Esophagus muscularis mucosa (tissue), 3 donors: ENCODE data around the gene SLC26A9.

Experiments used
- CTCF ChIP-seq, 3 experiments: fragments of 200-600 bp in 2 of 3; fragments of 450-650 bp in 1 of 3; sonication (generic) in 2 of 3; IDR thresholded peaks; one replicate each; pipeline ENCODE4 v1.5.1; 2017 to 2019; ENCODE audit warnings: antibody characterized with exemption in 3 of 3, mild to moderate bottlenecking in 2 of 3, moderate library complexity in 1 of 3
- POLR2AphosphoS5 ChIP-seq, 2 donors: sonication (generic); formaldehyde crosslinking; IDR thresholded peaks; one replicate each; pipeline ENCODE4 v1.6.1; 2017; ENCODE audit warnings: antibody characterized with exemption in 2 of 2

GRCh38 chr1:205972491-205973168 is 29.4 kb upstream of the SLC26A9 start:
- no peak for TF ChIP-seq POLR2AphosphoS5 (IDR thresholded peaks at IDR 0.05)
- no peak for TF ChIP-seq CTCF (IDR thresholded peaks at IDR 0.05)
